GM12873 (cell line): ENCODE measurements around the gene DNAJC2.

Source experiments
- CTCF ChIP-seq: IDR thresholded peaks from 2 replicates; pipeline ENCODE4 v1.5.1; 2012; ENCODE audit warnings: low read depth, mild to moderate bottlenecking, moderate library complexity, low read length, control low read depth; ENCODE audit not compliant: insufficient read depth; ENCODE audit errors: missing control alignments

The DNAJC2 gene

GRCh38 chr7:103301441-103301840 lies 43.1 kb downstream of the DNAJC2 start:
- no peak for TF ChIP-seq CTCF

- TF ChIP-seq CTCF: no peak
Observed at GRCh38 chr7:103299660-103300059, 44.9 kb downstream of the DNAJC2 start.

GRCh38 chr7:103297837-103298179 lies 46.8 kb downstream of the DNAJC2 start:
- TF ChIP-seq CTCF: no peak

- TF ChIP-seq CTCF: peak; percentile 96
Observed at GRCh38 chr7:103296901-103297836, 47.4 kb downstream of the DNAJC2 start, which contains the start of gene PMPCB. Gene PMPCB (plus strand): TSS chr7:103297435. CDS start chr7:103297460, 25 bp downstream.

- no peak for TF ChIP-seq CTCF
Observed at GRCh38 chr7:103293526-103293925, 51.0 kb downstream of the DNAJC2 start.

GRCh38 chr7:103292122-103292521 lies 52.4 kb downstream of the DNAJC2 start:
- TF ChIP-seq CTCF: no peak
